Erythroblast (primary cell): ENCODE data around the gene ARID3B.
"Not testable (repeated sequence)": the region's sequence is repeated elsewhere in the genome, so short reads cannot be mapped to it uniquely, and the experiment has no call there.

Source experiments
- GATA1 ChIP-seq: IDR thresholded peaks from 2 replicates; pipeline ENCODE4 v1.6.1; 2011; ENCODE audit warnings: low read depth, mild to moderate bottlenecking, control low read depth, low read length, moderate library complexity
- POLR2A ChIP-seq: IDR thresholded peaks from 2 replicates; pipeline ENCODE4 v1.6.1; 2011; ENCODE audit warnings: mild to moderate bottlenecking, low read length

DNA sequence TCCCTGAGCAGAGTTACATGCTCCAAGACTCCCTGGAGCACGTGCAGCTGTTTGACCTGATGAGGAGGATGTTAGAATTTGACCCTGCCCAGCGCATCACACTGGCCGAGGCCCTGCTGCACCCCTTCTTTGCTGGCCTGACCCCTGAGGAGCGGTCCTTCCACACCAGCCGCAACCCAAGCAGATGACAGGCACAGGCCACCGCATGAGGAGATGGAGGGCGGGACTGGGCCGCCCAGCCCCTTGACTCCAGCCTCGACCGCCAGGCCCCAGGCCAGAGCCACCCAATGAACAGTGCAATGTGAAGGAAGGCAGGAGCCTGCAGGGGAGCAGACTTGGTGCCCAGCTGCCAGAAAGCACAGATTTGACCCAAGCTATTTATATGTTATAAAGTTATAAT, 88.7 kb downstream of the ARID3B start:
- TF ChIP-seq POLR2A, GATA1: not testable (repeated sequence)
